HEK293 (cell line): ENCODE results near the gene PDE4B.

Experiments used
- CTCF ChIA-PET: fragments of 350-600 bp; formaldehyde crosslinking; extraction: SDS; loops from one replicate; lab custom pipeline; 2021; ENCODE audit warnings: antibody characterized with exemption; lab: Yijun Ruan, JAX
- POLR2A ChIA-PET: fragments of 300-600 bp; formaldehyde crosslinking; extraction: SDS; loops from one replicate; lab custom pipeline; 2020; ENCODE audit warnings: antibody characterized with exemption, inconsistent platforms; lab: Yijun Ruan, JAX
- H3K27ac ChIP-seq: fragments of 200-500 bp; sonication (Bioruptor generic); 2 replicates; pipeline ENCODE4 v1.5.1; 2014; ENCODE audit warnings: low read depth, low read length, control low read depth, inconsistent platforms; ENCODE audit errors: extremely low read depth
- H3K36me3 ChIP-seq, 2 experiments: fragments of 200-500 bp in 1 of 2; sonication (Bioruptor generic) in 1 of 2; 1 replicate in 1 of 2; 2 replicates in 1 of 2; pipeline ENCODE4 v1.5.1; 2014 to 2017; ENCODE audit warnings: inconsistent platforms in 2 of 2, low read length in 2 of 2; ENCODE audit not compliant: control insufficient read depth in 2 of 2, insufficient read depth in 1 of 2
- H3K4me1 ChIP-seq: fragments of 200-500 bp; sonication (Bioruptor generic); 2 replicates; pipeline ENCODE4 v1.5.1; 2014; ENCODE audit warnings: mild to moderate bottlenecking, low read length, inconsistent platforms; ENCODE audit not compliant: control insufficient read depth, insufficient read depth
- H3K4me3 ChIP-seq: 2 replicates; pipeline ENCODE4 v1.5.1; 2011; ENCODE audit warnings: low read depth, mild to moderate bottlenecking, control low read depth, low read length, moderate library complexity
- H3K9me3 ChIP-seq: fragments of 200-500 bp; sonication (Bioruptor generic); 2 replicates; pipeline ENCODE4 v1.5.1; 2014; ENCODE audit warnings: low read depth, low read length, inconsistent platforms; ENCODE audit not compliant: control insufficient read depth, insufficient read depth
- FEZF1 ChIP-seq: fragments of 450-650 bp; formaldehyde crosslinking; IDR thresholded peaks from 2 replicates; pipeline ENCODE4 v1.5.1; 2016; ENCODE audit warnings: missing biosample characterization, missing genetic modification characterization
- GLI2 ChIP-seq: fragments of 450-650 bp; formaldehyde crosslinking; IDR thresholded peaks from 2 replicates; pipeline ENCODE4; 2017; ENCODE audit warnings: missing biosample characterization, missing genetic modification characterization, low read depth, borderline replicate concordance
- KLF7 ChIP-seq: fragments of 450-650 bp; formaldehyde crosslinking; IDR thresholded peaks from 2 replicates; pipeline ENCODE4 v1.5.1; 2016; ENCODE audit warnings: missing biosample characterization, missing genetic modification characterization, borderline replicate concordance
- PRDM6 ChIP-seq: fragments of 450-650 bp; formaldehyde crosslinking; IDR thresholded peaks from 2 replicates; pipeline ENCODE4 v1.5.1; 2017; ENCODE audit warnings: missing biosample characterization, missing genetic modification characterization
- WT1 ChIP-seq: fragments of 450-650 bp; formaldehyde crosslinking; IDR thresholded peaks from 2 replicates; pipeline ENCODE4 v1.5.1; 2016; ENCODE audit warnings: missing biosample characterization, missing genetic modification characterization
- ZBTB8A ChIP-seq: fragments of 450-650 bp; formaldehyde crosslinking; IDR thresholded peaks from 2 replicates; pipeline ENCODE4 v1.5.1; 2016; ENCODE audit warnings: missing biosample characterization, missing genetic modification characterization
- ZNF140 ChIP-seq: fragments of 450-650 bp; formaldehyde crosslinking; IDR thresholded peaks from 2 replicates; pipeline ENCODE4 v1.5.1; 2016; ENCODE audit warnings: missing biosample characterization, missing genetic modification characterization
- ZNF155 ChIP-seq: fragments of 450-650 bp; formaldehyde crosslinking; IDR thresholded peaks from 2 replicates; pipeline ENCODE4 v1.5.1; 2016; ENCODE audit warnings: missing biosample characterization, missing genetic modification characterization
- ZNF214 ChIP-seq: fragments of 450-650 bp; formaldehyde crosslinking; IDR thresholded peaks from 2 replicates; pipeline ENCODE4 v1.5.1; 2017; ENCODE audit warnings: missing biosample characterization, mild to moderate bottlenecking, missing genetic modification characterization, borderline replicate concordance
- ZNF660 ChIP-seq: fragments of 450-650 bp; IDR thresholded peaks from 2 replicates; pipeline ENCODE4 v1.5.1; 2018; ENCODE audit warnings: missing biosample characterization, mild to moderate bottlenecking, missing genetic modification characterization
- TF ChIP-seq, protein P1 (sequence below): fragments of 450-650 bp; formaldehyde crosslinking; IDR thresholded peaks from 2 replicates; pipeline ENCODE4 v1.5.1; 2016; ENCODE audit warnings: missing biosample characterization, missing genetic modification characterization, borderline replicate concordance
- TF ChIP-seq, protein P2 (sequence below): fragments of 450-650 bp; IDR thresholded peaks from 2 replicates; pipeline ENCODE4 v1.5.1; 2018; ENCODE audit warnings: missing biosample characterization, missing genetic modification characterization
- TF ChIP-seq, protein P3 (sequence below): fragments of 450-650 bp; formaldehyde crosslinking; IDR thresholded peaks from 2 replicates; pipeline ENCODE4 v1.5.1; 2016; ENCODE audit warnings: missing biosample characterization, missing genetic modification characterization

Gene PDE4B

DNA sequence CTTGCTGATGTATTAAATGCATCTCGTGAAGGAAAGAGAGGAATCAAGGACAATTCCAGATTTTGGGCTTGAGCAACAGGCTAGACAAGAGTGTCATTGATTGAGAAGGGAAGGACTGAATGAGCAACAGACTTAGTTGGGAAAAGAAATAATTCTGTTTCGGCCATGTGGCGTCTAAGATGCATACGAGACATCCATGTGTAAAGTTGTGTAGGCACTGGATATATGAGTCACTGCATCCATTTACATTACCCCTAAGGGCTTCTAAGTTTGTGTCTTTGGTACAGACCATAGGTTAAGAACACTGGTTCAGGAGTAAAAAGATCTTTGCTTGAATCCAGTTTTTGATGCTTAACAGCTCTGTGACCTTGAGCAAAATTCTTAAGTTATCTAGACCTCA, 434.3 kb downstream of the PDE4B start (continued):
- no peak for TF ChIP-seq ZNF140
- TF ChIP-seq, protein P1, sequence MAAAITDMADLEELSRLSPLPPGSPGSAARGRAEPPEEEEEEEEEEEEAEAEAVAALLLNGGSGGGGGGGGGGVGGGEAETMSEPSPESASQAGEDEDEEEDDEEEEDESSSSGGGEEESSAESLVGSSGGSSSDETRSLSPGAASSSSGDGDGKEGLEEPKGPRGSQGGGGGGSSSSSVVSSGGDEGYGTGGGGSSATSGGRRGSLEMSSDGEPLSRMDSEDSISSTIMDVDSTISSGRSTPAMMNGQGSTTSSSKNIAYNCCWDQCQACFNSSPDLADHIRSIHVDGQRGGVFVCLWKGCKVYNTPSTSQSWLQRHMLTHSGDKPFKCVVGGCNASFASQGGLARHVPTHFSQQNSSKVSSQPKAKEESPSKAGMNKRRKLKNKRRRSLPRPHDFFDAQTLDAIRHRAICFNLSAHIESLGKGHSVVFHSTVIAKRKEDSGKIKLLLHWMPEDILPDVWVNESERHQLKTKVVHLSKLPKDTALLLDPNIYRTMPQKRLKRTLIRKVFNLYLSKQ (tag by site-specific recombination) = no peak
- TF ChIP-seq ZNF155 (tag by site-specific recombination) = no peak

GRCh38 chr1:66227966-66228365, 435.3 kb downstream of the PDE4B start:
- TF ChIP-seq KLF7 (tag by site-specific recombination) (no peak), FEZF1 (tag by site-specific recombination) (no peak), ZBTB8A (tag by site-specific recombination) (no peak), WT1 (tag by site-specific recombination) (no peak)
- TF ChIP-seq, protein P2, sequence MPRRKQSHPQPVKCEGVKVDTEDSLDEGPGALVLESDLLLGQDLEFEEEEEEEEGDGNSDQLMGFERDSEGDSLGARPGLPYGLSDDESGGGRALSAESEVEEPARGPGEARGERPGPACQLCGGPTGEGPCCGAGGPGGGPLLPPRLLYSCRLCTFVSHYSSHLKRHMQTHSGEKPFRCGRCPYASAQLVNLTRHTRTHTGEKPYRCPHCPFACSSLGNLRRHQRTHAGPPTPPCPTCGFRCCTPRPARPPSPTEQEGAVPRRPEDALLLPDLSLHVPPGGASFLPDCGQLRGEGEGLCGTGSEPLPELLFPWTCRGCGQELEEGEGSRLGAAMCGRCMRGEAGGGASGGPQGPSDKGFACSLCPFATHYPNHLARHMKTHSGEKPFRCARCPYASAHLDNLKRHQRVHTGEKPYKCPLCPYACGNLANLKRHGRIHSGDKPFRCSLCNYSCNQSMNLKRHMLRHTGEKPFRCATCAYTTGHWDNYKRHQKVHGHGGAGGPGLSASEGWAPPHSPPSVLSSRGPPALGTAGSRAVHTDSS = no peak
- H3K4me3 ChIP-seq = no peak overlapping the region
- ChIA-PET POLR2A (no interaction called here), CTCF (interaction anchor here (1.8 kb wide), 1 partner anchor 14 kb away, joined by 7 read pairs; no protein-coding TSS in a partner anchor)
- no peaks in the 10 kb centered on the region for H3K36me3 ChIP-seq
- H3K27ac ChIP-seq = no peak overlapping the region
- no peaks in the 10 kb centered on the region for H3K4me1 ChIP-seq
- H3K9me3 ChIP-seq = no peaks in the 10 kb centered on the region

DNA sequence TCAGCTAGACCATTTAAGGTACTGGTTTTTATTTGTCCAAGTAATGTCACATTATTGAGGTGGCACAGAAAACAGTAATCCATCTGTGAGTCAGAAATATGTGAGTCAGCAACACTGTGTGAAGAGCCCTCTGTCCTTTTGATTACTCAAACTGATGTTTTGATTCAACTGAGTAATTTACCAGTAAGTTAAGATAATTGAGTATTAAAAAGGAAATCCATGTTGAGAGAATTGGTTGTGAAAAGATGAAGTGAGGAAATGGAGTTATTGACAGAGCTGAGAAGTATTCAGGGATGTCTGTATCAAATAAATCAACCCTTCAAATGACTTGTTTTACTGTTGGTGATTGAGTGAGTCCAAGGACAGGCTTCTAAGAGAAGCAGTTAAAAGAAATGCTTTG, 438.5 kb downstream of the PDE4B start:
- Histone ChIP-seq H3K9me3 (no peaks in the 10 kb centered on the region), H3K4me3 (no peak overlapping the region), H3K27ac (no peak overlapping the region), H3K4me1 (no peaks in the 10 kb centered on the region), H3K36me3 (no peaks in the 10 kb centered on the region)
- ChIA-PET POLR2A (no interaction called here), CTCF (interaction anchor here (0.7 to 3.4 kb wide), 2 partner anchors 11 to 467 kb away, joined by 5 to 17 read pairs; no protein-coding TSS in a partner anchor)
- TF ChIP-seq ZNF214 (tag by site-specific recombination) (no peak), PRDM6 (peak; percentile 60), GLI2 (tag by site-specific recombination) (no peak), ZNF660 (tag by site-specific recombination) (0 out of 2 replicates have a peak, but pooled peaks have one; percentile 23)
- TF ChIP-seq, protein P3, sequence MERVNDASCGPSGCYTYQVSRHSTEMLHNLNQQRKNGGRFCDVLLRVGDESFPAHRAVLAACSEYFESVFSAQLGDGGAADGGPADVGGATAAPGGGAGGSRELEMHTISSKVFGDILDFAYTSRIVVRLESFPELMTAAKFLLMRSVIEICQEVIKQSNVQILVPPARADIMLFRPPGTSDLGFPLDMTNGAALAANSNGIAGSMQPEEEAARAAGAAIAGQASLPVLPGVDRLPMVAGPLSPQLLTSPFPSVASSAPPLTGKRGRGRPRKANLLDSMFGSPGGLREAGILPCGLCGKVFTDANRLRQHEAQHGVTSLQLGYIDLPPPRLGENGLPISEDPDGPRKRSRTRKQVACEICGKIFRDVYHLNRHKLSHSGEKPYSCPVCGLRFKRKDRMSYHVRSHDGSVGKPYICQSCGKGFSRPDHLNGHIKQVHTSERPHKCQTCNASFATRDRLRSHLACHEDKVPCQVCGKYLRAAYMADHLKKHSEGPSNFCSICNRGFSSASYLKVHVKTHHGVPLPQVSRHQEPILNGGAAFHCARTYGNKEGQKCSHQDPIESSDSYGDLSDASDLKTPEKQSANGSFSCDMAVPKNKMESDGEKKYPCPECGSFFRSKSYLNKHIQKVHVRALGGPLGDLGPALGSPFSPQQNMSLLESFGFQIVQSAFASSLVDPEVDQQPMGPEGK (tag by site-specific recombination) = no peak
